Stimulated activated CD4-positive, alpha-beta T cell treated with anti-CD3 and anti-CD28 coated beads, TNF-alpha, amount 100 ng/mL, for 1 hour (primary cell): Measurements from ENCODE around the gene RPL41.
"Not testable (repeated sequence)": the region's sequence is repeated elsewhere in the genome, so short reads cannot be mapped to it uniquely, and the experiment has no call there.

Source experiments
- DNase-seq, 3 donors: peaks; one replicate each; pipeline ENCODE4 v3.0.0-alpha.2; 2020; ENCODE audit warnings: low read depth in 3 of 3, low spot score in 1 of 3

Gene RPL41

DNA sequence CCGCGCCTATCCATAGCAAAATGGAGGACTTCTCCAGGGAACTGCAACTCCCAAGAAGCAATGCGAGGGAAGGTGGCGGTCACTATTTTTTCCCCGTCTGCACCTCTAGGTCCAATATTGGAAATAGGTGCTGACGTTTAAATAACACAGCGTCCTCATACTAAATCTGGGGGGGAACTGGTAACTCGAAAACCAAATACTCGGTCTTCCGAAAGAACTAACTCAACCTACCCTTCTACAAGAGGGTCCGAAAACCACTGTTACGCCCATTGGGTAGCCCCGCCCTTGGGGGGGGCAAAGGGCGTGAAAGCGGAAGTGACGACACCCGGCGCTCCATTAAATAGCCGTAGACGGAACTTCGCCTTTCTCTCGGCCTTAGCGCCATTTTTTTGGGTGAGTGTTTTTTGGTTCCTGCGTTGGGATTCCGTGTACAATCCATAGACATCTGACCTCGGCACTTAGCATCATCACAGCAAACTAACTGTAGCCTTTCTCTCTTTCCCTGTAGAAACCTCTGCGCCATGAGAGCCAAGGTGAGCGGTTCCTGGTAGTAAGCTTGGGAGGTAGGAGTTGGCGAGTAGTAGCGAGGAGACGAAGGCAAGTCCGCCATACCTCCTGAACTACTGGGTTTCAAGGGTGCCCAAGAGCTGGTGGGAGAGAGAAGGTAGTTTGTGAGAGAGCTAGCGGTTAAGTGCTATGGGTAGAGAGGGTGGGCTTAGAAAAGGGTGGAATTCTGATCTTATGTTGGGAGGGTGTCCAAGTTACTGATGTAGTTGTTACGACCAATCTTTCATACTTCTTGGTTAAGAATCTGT lies at the start of gene RPL41:
RPL41 (plus strand) TSS at position 367 of the 815 bp plus-strand sequence.
- DNase-seq = peak; percentile 85 to 92 (median 89)

DNA sequence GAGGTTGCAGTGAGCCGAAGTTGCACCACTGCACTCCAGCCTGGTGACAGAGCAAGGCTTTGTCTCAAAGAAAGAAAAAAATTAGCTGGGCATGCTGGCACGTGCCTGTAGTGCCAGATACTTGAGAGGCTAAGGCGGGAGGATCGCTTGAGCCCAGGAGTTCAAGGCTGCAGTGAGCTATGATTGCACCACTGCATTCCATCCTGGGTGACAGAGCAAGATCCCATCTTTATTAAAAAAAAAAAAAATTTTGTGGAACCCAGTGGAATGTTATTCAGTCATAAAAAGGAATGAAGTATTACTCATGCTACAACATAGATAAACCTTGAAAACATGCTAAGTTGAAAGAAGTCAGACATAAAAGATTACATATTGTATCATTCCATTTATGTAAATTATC lies 44.8 kb upstream of the RPL41 start:
- DNase-seq = no peak

DNA sequence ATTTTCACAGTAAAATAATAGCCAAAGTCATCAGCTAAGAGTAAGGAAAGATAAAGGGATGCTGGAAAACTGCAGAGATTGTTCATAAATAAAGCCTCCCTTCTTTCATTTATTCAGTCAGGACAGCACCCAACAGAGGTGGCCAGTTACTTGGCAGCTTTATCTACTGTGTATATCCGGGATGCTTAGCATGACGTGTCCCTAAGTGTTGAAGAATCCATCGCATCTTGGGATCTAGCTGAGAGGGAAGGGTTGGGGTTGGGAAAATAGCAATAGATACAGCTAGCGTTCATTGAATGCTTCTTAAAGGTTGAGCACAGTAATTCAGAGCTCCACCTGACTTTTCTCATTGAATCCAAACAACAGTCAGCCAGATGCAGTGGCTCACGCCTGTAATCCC lies 42.0 kb upstream of the RPL41 start:
- DNase-seq = no peak

DNA sequence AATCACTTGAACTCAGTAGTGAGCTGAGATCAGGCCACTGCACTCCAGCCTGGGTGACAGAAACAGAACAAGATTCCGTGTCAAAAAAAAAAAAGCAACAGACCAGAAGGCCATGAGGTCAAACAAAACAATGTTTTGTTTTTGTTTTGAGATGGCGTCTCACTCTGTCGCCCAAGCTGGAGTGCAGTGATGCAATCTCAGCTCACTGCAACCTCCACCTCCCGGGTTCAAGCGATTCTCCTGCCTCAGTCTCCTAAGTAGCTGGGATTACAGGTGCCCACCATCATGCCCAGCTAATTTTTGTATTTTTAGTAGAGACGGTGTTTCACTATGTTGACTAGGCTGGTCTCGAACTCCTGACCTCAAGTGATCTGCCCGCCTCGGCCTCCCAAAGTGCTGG lies 38.5 kb upstream of the RPL41 start:
- DNase-seq = not testable (repeated sequence)

DNA sequence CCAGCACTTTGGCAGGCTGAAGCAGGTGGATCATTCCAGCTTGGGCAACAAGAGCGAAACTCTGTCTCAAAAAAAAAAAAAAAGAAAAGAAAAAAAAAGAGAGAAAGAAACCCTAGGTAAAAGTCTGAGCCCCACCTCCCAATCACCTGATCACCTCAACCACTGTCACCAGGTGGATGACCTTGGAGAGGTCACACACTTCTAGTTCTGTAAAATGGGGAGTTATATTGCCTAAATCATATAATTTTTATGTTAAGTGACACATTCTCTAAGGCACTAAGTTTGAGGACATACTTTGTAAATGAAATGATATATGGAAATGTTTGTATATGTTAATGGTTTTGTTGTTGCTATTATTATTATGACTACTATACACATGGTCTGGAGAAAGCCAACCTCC lies 38.0 kb upstream of the RPL41 start:
- DNase-seq = no peak

DNA sequence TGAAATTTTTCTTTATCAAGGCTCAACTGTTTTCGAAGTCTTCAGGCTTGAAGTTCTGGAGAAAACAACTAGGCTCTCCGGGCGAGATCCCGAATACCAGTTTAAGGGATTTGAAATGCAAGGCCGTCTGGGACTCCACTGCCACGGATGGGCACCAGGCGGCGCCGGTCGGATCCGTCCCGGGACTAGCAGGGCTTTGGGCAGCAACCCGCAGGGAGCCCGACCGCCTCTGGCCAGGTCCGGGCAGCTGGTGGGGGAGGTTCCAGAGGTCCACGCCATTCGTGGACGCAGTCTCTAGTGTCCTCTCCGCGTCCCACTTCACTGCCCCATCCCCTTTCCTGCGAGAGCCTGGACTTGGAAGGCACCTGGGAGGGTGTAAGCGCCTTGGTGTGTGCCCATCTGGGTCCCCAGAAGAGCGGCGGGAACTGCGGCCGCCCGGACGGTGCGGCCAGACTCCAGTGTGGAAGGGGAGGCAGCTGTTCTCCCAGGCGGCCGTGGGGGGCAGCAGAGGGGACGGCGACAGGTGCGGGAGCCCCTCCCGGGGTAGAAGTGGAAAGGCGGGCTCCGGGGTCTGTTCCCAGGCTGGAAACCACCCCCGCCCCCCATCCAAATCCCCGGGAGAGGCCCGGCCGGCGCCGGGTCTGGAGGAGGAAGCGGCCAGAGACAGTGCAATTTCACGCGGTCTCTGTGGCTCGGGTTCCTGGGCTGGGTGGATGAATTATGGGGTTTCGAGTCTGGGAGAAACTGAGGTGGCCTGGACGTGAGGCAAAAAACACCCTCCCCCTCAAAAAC lies 37.3 kb upstream of the RPL41 start:
- DNase-seq = peak in 2 of 3 donors; percentile 11 to 35

DNA sequence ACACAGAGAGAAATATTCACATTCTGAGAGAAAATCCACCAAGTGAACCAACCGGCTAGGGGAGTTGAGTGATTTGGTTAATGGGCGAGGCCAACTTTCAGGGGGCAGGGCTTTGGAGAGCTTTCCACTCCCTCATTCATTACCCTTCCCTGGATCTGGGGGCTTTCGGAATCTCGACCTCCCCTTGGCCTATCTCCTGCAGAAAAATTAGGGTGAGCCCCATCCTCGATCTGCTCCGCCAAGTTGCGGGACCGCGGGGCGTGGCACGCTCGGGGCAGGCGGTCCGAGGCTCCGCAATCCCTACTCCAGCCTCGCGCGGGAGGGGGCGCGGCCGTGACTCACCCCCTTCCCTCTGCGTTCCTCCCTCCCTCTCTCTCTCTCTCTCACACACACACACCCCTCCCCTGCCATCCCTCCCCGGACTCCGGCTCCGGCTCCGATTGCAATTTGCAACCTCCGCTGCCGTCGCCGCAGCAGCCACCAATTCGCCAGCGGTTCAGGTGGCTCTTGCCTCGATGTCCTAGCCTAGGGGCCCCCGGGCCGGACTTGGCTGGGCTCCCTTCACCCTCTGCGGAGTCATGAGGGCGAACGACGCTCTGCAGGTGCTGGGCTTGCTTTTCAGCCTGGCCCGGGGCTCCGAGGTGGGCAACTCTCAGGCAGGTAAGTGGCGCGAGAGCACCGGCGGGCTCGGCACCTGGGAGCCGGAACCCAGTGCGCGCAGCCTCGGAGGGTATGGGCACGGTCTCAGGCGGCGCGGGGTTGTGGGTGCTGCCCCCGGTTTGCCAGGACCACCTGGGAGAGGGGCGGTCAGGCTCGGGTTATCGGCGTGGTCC lies 36.5 kb upstream of the RPL41 start, which contains the start of gene ERBB3:
ERBB3 (plus strand) TSS at position 443 of the 833 bp plus-strand sequence; CDS start at position 579, 136 bp downstream.
- DNase-seq = peak in 2 of 3 donors; percentile 42 to 55

DNA sequence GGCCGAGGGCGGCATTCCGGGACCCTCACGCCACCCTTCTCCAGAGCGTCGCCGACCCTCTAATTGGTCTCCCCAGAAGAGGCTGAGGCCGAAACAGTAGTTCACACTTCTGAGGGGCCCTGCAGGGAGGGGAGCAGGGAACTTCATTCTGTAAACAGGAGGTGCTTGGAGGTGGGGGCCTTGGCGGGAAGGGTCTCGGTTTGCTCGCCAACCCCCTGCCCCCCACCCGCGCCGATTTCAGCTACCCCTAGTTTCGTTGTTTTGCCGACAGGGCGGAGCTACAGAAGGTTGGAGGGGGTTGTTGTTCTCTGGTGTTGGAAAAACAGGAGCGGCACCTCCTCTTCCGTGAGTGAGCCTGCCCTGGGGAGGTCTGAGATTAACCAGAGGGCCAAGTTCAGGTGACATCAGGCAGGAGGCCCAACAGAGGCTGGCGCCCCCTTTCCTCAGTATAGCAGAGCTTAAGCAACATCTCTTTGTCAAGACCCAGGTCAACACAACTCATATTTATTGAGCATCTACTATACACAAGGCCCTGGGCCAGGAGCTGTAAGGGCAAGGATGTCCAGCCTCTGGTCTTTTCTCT lies 35.8 kb upstream of the RPL41 start:
- DNase-seq = no peak

DNA sequence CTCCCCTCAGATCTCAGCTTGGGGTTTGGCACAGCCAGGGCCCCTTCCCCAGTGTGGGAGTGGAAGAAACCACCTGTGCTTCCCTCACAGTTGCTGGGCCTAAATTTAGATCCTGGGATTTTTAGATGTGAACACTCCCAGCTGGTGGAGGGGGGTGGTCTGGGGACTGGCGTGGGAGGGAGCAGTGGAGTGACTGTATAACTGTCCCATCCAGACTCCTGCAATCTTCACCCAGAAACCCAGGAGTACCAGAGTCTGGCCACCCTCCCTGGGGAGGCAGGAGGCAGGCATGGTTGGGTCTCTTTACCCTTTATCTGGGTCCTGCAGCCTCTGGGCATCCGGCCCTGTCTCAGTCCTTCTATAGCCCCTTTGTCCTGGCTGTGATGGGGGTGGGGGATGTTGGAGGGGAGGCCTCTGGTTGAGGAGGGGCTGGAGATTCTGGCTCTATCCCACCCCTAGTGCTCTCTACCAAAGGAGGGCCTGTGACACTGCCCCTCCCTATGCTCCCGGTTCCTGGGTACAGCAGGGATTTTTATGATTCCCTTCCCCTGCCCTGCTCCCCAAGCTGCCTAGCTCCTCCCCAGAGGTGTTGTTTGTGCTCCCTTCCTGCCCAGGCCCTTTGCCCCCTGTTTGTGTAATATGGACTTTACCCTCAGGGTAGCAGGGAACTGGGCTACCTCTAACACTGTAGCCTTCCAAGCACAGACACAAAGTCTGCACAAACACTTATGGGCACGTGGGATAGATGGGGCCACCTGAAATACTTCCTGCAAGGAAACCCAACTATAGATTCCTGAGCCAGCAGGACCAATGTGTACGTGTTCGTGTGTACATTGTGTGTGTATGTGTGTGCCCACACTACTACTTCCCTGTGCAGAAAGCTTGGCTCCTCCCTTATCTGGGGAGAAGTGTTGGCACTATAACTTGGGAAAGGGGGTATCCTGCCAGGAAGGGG lies 34.8 kb upstream of the RPL41 start:
- DNase-seq = no peak

DNA sequence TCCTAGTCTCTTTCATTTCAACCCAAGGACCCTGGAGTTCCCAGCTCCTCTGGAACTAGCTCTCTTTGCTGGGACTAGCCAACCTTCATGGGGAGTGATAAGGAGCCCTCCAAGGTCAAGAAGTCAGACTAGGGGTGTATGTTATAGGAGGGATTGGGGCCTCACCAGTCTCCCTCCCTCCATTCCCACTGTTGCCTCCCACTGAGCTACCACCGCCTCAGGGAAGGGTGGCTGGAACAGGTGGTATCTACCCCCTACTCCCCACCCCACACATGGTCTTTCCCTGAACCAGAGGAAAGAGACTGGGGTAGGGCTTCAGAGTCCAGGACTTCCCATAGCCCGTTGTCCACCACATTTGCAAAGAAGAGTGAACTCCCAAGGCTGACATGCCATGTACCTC lies 34.1 kb upstream of the RPL41 start:
- no peak for DNase-seq

DNA sequence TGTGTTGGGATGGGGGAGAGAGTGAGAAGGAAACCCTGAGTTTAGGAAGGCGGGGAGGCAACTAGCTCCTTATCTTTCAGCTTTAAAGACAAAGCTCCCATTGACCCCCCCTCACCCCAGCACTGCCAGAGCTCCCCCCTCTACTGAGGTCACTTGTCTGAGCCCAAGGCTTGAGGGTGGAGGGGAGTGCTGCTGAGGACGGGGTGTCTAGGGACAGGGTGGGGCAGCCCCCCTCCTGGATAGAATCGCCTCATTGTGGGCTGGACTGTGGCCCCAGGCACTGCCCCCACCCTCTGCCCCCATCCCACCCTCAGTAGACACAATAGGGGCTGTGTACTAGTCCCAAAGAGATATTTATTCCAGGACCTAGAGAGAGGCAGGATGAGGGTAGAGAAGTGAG lies 33.5 kb upstream of the RPL41 start:
- no peak for DNase-seq

DNA sequence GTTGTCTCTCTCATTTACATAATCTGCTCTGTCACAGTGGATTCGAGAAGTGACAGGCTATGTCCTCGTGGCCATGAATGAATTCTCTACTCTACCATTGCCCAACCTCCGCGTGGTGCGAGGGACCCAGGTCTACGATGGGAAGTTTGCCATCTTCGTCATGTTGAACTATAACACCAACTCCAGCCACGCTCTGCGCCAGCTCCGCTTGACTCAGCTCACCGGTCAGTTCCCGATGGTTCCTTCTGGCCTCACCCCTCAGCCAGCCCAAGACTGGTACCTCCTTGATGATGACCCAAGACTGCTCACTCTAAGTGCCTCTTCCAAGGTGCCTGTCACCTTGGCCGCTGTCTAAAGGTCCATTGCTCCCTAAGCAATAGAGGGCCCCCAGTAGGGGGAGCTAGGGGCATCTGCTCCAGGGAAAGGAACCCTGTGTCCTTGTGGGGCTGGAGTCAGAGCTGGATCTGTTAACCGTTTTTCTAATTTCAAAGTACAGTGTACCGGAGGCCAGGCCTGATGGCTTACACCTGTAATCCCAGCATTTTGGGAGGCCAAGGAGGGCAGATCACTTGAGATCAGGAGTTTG lies 31.4 kb upstream of the RPL41 start:
- no peak for DNase-seq

DNA sequence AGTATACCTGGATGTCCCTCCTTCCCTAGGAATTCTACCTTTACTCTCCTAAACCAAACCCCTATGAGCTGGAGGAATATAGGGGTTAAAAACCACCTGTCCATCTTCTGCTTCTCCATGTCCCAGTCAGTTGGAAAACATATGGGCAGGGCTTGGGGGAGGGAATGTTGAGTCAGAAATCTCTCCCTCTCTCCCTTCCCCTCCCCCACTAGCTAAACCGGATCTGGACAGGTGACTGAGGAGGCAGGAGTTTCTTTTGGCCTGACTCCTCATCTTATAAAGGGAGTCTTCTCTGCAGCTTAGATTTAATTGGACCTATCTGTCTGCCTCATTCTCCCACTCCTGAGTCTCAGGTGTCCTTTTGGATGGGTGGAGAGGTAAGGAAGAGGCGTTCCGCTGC lies 30.3 kb upstream of the RPL41 start:
- no peak for DNase-seq

DNA sequence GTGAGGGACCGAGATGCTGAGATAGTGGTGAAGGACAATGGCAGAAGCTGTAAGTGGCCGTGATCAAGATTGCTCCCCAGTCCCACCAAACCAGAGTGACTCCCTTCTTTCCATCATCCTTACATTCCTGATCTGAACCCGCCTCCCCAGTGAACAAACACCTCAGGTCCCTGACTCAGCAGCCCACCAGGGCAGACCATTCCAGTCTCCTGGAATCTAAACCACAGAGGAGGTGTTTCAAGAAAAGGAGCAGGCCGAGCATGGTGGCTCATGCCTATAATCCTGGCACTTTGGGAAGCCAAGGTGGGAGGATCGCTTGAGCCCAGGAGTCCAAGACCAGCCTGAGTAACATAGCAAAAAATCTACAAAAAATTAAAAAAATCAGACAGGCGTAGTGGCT lies 29.8 kb upstream of the RPL41 start:
- DNase-seq = no peak

DNA sequence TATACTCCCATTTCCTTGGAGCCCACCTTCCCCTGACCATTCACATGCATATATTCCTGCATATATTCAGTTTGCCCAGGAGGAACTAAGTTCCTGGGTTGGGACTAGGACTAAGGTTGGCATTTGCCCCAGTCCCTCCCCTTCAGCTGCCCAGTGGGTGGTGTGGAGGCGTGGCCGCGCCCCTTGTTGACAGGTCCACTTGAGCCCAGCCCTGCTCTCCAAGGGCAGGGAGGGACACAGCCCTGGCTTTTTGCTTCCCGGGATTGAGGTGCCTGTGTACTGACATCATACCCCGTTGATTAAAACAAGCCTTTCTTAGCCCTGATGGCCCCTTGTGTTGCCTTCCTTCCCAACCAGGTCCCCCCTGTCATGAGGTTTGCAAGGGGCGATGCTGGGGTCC lies 29.2 kb upstream of the RPL41 start:
- DNase-seq = no peak

DNA sequence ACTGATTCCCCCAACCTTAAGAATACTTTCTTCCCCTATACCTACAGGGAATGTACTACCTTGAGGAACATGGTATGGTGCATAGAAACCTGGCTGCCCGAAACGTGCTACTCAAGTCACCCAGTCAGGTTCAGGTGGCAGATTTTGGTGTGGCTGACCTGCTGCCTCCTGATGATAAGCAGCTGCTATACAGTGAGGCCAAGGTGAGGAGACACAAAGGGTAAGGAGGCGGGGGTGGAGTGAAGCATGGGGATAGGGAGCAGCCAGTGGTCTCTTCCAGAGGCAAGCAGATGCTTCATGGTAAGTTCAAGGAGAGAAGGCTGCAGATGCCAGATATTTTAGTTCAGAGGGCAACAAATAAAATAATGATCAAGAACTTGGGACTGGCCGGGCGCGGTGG lies 18.7 kb upstream of the RPL41 start:
- DNase-seq = no peak

DNA sequence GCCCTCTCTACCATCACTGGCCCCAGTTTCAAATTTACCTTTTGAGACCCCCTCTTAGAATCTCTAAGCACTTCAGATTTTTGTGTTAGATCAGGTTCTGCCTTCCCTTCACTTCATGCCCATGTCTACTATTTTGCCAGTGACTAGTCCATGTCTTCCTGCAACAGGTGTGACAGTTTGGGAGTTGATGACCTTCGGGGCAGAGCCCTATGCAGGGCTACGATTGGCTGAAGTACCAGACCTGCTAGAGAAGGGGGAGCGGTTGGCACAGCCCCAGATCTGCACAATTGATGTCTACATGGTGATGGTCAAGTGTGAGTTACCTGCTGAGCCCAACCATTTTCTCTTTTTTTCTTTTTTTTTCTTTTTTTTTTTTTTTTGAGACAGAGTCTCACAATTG lies 17.8 kb upstream of the RPL41 start:
- no peak for DNase-seq

DNA sequence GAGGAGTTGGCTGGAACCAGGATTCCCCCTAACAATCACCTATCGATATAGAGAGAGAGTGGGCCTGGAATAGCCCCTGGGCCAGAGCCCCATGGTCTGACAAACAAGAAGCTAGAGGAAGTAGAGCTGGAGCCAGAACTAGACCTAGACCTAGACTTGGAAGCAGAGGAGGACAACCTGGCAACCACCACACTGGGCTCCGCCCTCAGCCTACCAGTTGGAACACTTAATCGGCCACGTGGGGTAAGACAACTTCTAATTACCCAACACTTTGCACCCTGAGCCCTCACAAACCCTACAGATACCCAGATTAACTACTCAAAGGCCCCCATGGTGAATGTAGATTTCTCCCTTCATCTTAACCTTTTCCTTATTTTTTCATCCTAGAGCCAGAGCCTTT lies 16.6 kb upstream of the RPL41 start:
- DNase-seq = no peak

DNA sequence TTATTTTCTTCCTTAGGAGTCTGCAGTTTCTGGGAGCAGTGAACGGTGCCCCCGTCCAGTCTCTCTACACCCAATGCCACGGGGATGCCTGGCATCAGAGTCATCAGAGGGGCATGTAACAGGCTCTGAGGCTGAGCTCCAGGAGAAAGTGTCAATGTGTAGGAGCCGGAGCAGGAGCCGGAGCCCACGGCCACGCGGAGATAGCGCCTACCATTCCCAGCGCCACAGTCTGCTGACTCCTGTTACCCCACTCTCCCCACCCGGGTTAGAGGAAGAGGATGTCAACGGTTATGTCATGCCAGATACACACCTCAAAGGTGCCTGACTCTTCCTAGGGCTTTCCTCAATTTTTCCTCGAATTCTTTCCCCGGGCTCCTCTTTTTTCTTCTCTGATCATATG lies 15.4 kb upstream of the RPL41 start:
- DNase-seq = no peak

DNA sequence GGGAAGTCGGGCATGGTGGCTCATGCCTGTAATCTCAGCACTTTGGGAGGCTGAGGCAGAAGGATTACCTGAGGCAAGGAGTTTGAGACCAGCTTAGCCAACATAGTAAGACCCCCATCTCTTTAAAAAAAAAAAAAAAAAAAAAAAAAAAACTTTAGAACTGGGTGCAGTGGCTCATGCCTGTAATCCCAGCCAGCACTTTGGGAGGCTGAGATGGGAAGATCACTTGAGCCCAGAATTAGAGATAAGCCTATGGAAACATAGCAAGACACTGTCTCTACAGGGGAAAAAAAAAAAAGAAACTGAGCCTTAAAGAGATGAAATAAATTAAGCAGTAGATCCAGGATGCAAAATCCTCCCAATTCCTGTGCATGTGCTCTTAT lies 13.8 kb upstream of the RPL41 start:
- no peak for DNase-seq
